GM12864 (cell line): Measurements from ENCODE around the gene CHPT1.

Source experiments
- DNase-seq: peaks from one replicate; pipeline ENCODE4 v3.0.0-alpha.2; 2011; ENCODE audit warnings: low read depth
- H3K4me3 ChIP-seq: 2 replicates; pipeline ENCODE4 v1.5.1; 2011; ENCODE audit warnings: mild to moderate bottlenecking, low read depth, low read length, control low read depth
- CTCF ChIP-seq: IDR thresholded peaks from 2 replicates; pipeline ENCODE4 v1.5.1; 2011; ENCODE audit warnings: low read depth, mild to moderate bottlenecking, moderate library complexity, low read length, control low read depth, inconsistent platforms; ENCODE audit errors: missing control alignments

Gene CHPT1

GRCh38 chr12:101750152-101750551 is 52.7 kb downstream of the CHPT1 start:
- no peak for DNase-seq

DNA sequence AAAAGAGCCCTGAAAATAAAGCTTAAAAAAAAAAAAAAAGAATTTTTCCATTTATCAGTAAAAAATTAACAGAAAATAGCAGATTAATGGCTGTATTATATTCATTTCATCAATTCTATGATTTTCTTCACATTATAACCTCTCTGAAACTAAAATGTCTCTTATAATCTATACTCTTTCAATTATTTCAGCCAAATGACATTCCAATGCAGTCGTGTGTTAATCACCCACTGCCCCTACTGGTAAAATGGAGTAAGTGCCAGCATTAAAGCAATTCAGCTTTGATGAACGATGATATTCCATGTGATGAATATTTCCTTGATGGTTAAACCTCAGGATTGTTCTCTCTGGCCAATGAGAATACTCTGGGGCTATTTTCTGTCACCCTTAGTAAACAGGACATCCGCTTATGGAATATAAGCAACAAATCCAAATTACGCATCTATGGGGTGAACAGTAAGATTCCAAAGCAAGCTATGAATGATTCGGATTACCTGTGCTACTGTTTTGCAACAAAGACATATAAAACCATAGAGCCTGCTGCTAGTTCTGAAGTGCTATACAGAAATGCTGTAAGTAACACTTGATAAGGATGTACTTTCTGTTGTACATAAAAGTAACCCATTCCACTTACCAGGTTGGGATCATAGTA is 62.1 kb downstream of the CHPT1 start:
- no peak for DNase-seq
- H3K4me3 ChIP-seq, result no peak overlapping the region
- peak; percentile 72 for TF ChIP-seq CTCF

More at GRCh38 chr12:101750152-101750551, 52.7 kb downstream of the CHPT1 start:
- TF ChIP-seq CTCF, result no peak
- H3K4me3 ChIP-seq, result no peak overlapping the region

GRCh38 chr12:101761350-101761749 is 63.9 kb downstream of the CHPT1 start:
- no peak for DNase-seq
- no peak for TF ChIP-seq CTCF
- no peak overlapping the region for H3K4me3 ChIP-seq

DNA sequence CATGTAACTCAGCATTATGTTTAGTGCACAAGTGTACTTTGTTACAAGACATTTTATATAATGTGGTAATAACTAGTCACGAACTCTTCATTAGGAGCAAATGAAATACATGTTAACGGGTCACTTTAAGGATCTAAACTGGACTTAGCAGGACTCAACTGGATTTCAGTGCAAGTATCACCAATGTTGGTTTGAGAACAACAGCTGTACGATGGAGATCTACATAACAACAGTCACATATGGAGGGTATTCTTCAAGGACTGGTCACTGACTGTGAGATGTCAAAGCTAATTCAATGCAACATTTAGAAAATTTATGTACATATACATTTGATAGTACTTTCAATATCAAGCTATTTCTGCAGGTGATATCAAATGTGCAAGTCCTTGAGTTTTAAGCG is 64.3 kb downstream of the CHPT1 start:
- TF ChIP-seq CTCF, result no peak
- no peak for DNase-seq
- H3K4me3 ChIP-seq, result no peak overlapping the region

GRCh38 chr12:101763246-101763931 is 65.9 kb downstream of the CHPT1 start:
- TF ChIP-seq CTCF, result no peak
- DNase-seq, result no peak
- no peak overlapping the region for H3K4me3 ChIP-seq

GRCh38 chr12:101764051-101764792 is 66.8 kb downstream of the CHPT1 start:
- no peak for DNase-seq
- H3K4me3 ChIP-seq, result no peak overlapping the region
- TF ChIP-seq CTCF, result no peak
